Measurements from ENCODE around the gene SCFD2. TPM values are rescaled to one million over a fixed set of nuclear protein-coding genes. Genes with fewer than 3 reads are reported as not detected.

SCFD2 gene
- total RNA-seq, 1 donor from 2014 or later: 14.3 TPM

DNA sequence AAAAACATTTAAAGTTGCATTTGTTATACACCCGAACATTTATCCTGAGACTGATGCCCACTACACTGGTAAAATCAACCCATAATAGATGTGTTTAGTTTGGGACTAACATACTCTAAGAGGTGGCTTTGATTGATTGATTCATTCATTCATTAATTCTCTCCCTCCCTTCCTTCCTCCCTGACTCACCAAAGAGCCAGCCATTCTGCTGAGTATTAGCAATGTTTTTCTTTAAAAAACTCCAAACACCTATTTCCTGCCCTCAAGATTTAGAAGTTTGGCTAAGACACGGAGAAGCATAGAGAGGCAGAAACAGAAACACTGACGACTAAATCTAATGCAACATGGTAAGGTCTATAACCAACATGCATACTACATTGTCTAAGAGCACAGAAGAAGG lies 414.8 kb downstream of the SCFD2 start:
- intact Hi-C loops (cut with DNase I): no loop called here
- TF ChIP-seq, protein P1, sequence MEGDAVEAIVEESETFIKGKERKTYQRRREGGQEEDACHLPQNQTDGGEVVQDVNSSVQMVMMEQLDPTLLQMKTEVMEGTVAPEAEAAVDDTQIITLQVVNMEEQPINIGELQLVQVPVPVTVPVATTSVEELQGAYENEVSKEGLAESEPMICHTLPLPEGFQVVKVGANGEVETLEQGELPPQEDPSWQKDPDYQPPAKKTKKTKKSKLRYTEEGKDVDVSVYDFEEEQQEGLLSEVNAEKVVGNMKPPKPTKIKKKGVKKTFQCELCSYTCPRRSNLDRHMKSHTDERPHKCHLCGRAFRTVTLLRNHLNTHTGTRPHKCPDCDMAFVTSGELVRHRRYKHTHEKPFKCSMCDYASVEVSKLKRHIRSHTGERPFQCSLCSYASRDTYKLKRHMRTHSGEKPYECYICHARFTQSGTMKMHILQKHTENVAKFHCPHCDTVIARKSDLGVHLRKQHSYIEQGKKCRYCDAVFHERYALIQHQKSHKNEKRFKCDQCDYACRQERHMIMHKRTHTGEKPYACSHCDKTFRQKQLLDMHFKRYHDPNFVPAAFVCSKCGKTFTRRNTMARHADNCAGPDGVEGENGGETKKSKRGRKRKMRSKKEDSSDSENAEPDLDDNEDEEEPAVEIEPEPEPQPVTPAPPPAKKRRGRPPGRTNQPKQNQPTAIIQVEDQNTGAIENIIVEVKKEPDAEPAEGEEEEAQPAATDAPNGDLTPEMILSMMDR (IDR thresholded peaks at IDR 0.05): no peak

DNA sequence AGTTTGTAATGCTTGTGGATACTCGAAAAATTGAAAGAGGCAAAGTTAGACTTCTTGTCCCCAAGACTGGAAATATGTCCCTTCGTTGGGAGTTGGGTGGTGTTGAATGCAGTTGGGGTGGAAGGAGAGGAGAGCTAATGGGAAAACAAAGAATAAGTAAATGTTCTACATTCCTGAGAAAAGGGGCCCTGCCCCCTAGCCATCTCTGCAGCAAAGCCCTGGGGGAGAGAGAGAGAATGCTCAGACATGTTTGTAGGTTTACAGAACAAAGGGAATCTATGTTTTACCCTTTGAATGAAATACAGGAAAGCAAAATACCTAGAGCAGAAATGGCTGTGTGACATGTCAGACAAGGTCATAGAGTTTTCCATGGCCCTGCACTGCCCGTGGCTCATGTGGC lies 415.6 kb downstream of the SCFD2 start:
- H3K9me3 ChIP-seq: no peaks in the 10 kb centered on the region
- ATAC-seq (no peak), DNase-seq (no peak)
- H3K4me1 ChIP-seq: no peaks in the 10 kb centered on the region
- intact Hi-C loops (cut with DNase I): no loop called here
- H3K27ac ChIP-seq: no peak overlapping the region
- no peak overlapping the region for H3K4me3 ChIP-seq
- H3K36me3 ChIP-seq: no peaks in the 10 kb centered on the region
- H3K27me3 ChIP-seq: no peaks in the 10 kb centered on the region
- TF ChIP-seq, protein P1 (IDR thresholded peaks at IDR 0.05): no peak

More for the DNA sequence above, 414.8 kb downstream of the SCFD2 start:
- DNase-seq (no peak), ATAC-seq (no peak)
- Histone ChIP-seq H3K9me3 (no peaks in the 10 kb centered on the region), H3K27ac (no peak overlapping the region), H3K4me3 (no peak overlapping the region), H3K4me1 (no peaks in the 10 kb centered on the region), H3K27me3 (no peaks in the 10 kb centered on the region), H3K36me3 (no peaks in the 10 kb centered on the region)

DNA sequence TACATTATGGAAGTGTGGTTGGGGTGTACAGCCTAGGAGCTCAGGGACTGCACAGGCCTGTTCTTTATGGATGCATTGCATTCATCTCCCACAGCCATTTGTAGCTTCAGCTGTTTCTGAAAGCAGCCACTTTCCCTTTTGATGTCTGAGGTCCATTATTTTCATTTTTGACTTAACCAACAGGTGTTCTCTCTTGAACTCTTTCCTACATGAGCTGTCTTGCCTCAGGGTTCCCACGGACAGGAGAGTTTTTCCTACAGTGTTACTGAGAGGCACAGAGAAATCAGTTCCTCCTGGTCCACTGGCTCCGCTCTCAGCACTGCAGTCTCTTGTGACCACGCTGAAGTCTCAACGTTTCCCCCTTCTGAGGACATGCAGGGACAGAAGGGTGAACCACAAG lies 416.5 kb downstream of the SCFD2 start:
- no peaks in the 10 kb centered on the region for H3K36me3 ChIP-seq
- H3K27me3 ChIP-seq: no peaks in the 10 kb centered on the region
- no peak overlapping the region for H3K27ac ChIP-seq
- no peak overlapping the region for H3K4me3 ChIP-seq
- intact Hi-C loops (cut with DNase I): no loop called here
- DNase-seq: no peak
- TF ChIP-seq, protein P1 (IDR thresholded peaks at IDR 0.05): no peak
- ATAC-seq: no peak
- H3K4me1 ChIP-seq: no peaks in the 10 kb centered on the region
- H3K9me3 ChIP-seq: no peaks in the 10 kb centered on the region

DNA sequence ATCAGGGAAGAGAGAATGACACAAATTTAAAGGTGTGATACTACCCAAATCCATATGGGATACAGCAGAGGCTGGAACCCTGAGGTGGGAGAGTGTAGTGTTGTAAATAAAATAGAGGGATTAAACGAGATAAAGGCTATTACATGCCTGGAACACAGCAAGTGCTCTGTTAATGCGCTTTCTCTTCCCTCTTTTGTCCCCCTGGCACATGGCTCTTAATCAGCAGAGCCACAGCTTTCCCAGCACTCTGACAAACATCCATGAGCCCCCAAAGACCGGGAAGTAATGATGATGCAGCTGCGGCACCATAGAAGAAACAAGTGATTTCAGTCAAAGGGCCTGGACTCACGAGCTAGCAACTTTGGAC lies 417.8 kb downstream of the SCFD2 start:
- no peak overlapping the region for H3K27ac ChIP-seq
- DNase-seq (no peak), ATAC-seq (no peak)
- intact Hi-C loops (cut with DNase I): no loop called here
- TF ChIP-seq, protein P1 (IDR thresholded peaks at IDR 0.05): no peak
- H3K4me1 ChIP-seq: no peaks in the 10 kb centered on the region
- H3K9me3 ChIP-seq: no peaks in the 10 kb centered on the region
- no peak overlapping the region for H3K4me3 ChIP-seq
- no peaks in the 10 kb centered on the region for H3K27me3 ChIP-seq
- H3K36me3 ChIP-seq: no peaks in the 10 kb centered on the region

DNA sequence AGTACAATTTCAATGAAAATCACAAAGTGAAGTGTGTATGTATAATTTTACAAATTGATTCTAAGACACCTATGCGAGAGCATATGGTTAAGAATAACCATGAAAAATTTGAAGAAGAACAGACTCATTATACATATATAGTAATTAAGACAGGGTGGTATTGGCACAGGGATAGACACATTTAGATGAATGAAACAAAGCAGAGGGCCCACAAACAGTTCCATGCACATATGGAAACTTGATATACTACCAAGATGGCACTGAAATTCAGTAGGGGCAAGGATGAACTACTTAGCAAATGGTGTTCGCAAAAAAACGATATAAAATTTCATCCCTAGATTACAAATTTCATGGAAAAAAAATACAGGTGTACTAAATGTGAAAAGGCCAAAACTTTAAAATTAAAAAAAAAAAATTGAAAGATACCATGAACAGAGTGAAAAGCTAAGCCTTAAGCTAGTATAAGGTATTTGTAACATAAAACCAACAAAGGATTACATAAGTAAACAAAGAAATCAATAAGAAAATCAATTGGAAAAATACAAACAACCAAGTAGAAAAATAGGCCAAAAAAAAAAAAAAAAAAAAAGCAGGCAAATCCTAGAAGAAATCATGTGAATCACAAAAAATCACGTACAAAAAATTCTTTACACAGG lies 418.3 kb downstream of the SCFD2 start:
- H3K36me3 ChIP-seq: no peaks in the 10 kb centered on the region
- no peaks in the 10 kb centered on the region for H3K27me3 ChIP-seq
- no peaks in the 10 kb centered on the region for H3K9me3 ChIP-seq
- intact Hi-C loops (cut with DNase I): no loop called here
- no peak for DNase-seq
- no peaks in the 10 kb centered on the region for H3K4me1 ChIP-seq
- no peak for ATAC-seq
- no peak overlapping the region for H3K4me3 ChIP-seq
- TF ChIP-seq, protein P1 (IDR thresholded peaks at IDR 0.05): no peak
- H3K27ac ChIP-seq: no peak overlapping the region

DNA sequence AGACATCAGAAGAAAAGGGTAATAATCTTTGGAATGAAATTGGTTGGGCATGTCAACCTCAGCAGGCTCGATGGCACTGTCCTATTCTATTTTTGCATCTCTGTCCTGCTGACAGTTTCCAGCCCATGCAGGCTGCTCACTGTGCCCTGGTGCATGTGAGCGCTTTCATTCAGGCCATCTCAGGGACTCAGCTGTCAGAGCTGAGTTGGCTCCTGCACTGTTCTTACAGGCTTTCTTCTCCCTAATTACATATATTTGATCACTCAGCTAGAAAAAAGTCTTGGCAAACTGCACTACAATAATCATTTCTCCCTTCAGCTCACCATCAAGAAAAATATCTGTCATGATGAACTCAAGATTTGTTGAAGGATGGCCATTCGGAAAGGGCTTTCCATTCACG lies 419.0 kb downstream of the SCFD2 start:
- no peaks in the 10 kb centered on the region for H3K9me3 ChIP-seq
- TF ChIP-seq, protein P1 (IDR thresholded peaks at IDR 0.05): no peak
- H3K4me1 ChIP-seq: no peaks in the 10 kb centered on the region
- H3K27ac ChIP-seq: no peak overlapping the region
- no peak overlapping the region for H3K4me3 ChIP-seq
- intact Hi-C loops (cut with DNase I): no loop called here
- H3K36me3 ChIP-seq: no peaks in the 10 kb centered on the region
- ATAC-seq (no peak), DNase-seq (no peak)
- H3K27me3 ChIP-seq: no peaks in the 10 kb centered on the region
